ENCODE data around the gene KIF25.

KIF25 gene

GRCh38 chr6:168053086-168053956 lies 55.9 kb downstream of the KIF25 start:
- FAIRE-seq, result no peak

- no peak for FAIRE-seq
Measured at GRCh38 chr6:168053957-168054471, 56.5 kb downstream of the KIF25 start.

- no peak for FAIRE-seq
Measured at GRCh38 chr6:168054765-168055560, 57.5 kb downstream of the KIF25 start.

GRCh38 chr6:168055696-168056489 lies 58.4 kb downstream of the KIF25 start:
- no peak for FAIRE-seq

GRCh38 chr6:168056892-168057527 lies 59.5 kb downstream of the KIF25 start:
- FAIRE-seq, result no peak

- FAIRE-seq, result no peak
Measured at GRCh38 chr6:168057836-168058235, 60.4 kb downstream of the KIF25 start.

- no peak for FAIRE-seq
Measured at GRCh38 chr6:168058691-168059551, 61.5 kb downstream of the KIF25 start.

- FAIRE-seq, result no peak
Measured at GRCh38 chr6:168060521-168060931, 63.1 kb downstream of the KIF25 start.

- no peak for FAIRE-seq
Measured at GRCh38 chr6:168061269-168062210, 64.1 kb downstream of the KIF25 start.

- FAIRE-seq, result no peak
Measured at GRCh38 chr6:168062346-168063289, 65.1 kb downstream of the KIF25 start.

GRCh38 chr6:168063431-168063830 lies 66.0 kb downstream of the KIF25 start:
- no peak for FAIRE-seq

GRCh38 chr6:168064226-168064807 lies 66.8 kb downstream of the KIF25 start:
- FAIRE-seq, result no peak

GRCh38 chr6:168067081-168067759 lies 69.7 kb downstream of the KIF25 start:
- FAIRE-seq, result no peak

- FAIRE-seq, result no peak
Measured at GRCh38 chr6:168070804-168071203, 73.3 kb downstream of the KIF25 start.

GRCh38 chr6:168071620-168072019 lies 74.1 kb downstream of the KIF25 start:
- FAIRE-seq, result no peak

GRCh38 chr6:168072261-168072660 lies 74.8 kb downstream of the KIF25 start:
- no peak for FAIRE-seq

GRCh38 chr6:168072730-168073129 lies 75.3 kb downstream of the KIF25 start:
- no peak for FAIRE-seq
